OCI-LY1 (cell line): ENCODE results near the gene RAPGEF4.

Source experiments
- CTCF ChIP-seq: fragments of 200-600 bp; sonication (generic), shearing (Covaris generic); IDR thresholded peaks from 2 replicates; pipeline ENCODE4 v1.5.1; 2017; ENCODE audit warnings: mild to moderate bottlenecking, antibody characterized with exemption, low read length, moderate library complexity, mixed read lengths
- EZH2 ChIP-seq: fragments of 200-600 bp; sonication (generic), shearing (Covaris generic); IDR thresholded peaks from 2 replicates; pipeline ENCODE4 v1.8.0; 2017; ENCODE audit warnings: borderline replicate concordance, mixed run types, mild to moderate bottlenecking, antibody characterized with exemption, low read length, moderate library complexity, mixed read lengths

GRCh38 chr2:172734711-172735581 lies 699 bp upstream of the RAPGEF4 start:
- TF ChIP-seq CTCF (no peak), EZH2 (no peak)
